Fibroblast of mammary gland (primary cell): Measurements from ENCODE around the gene DISC1.

Source experiments
- DNase-seq: peaks from one replicate; pipeline ENCODE4 v3.0.0-alpha.2; 2010; ENCODE audit warnings: low read depth
- H3K4me3 ChIP-seq: 2 replicates; pipeline ENCODE4 v1.5.1; 2011; ENCODE audit warnings: low read depth, mild to moderate bottlenecking, low read length, moderate library complexity; ENCODE audit not compliant: control insufficient read depth
- CTCF ChIP-seq: conservative IDR thresholded peaks from 2 replicates; pipeline ENCODE4 v1.5.1; 2011; ENCODE audit warnings: low read depth, low read length, inconsistent platforms; ENCODE audit not compliant: control insufficient read depth, insufficient read depth

The DISC1 gene

GRCh38 chr1:231678011-231678432 lies 51.4 kb downstream of the DISC1 start:
- DNase-seq, result no peak

GRCh38 chr1:231679109-231679508 lies 52.5 kb downstream of the DISC1 start:
- H3K4me3 ChIP-seq, result no peak overlapping the region
- no peak for DNase-seq
- no peak for TF ChIP-seq CTCF

More at GRCh38 chr1:231678011-231678432, 51.4 kb downstream of the DISC1 start:
- no peak for TF ChIP-seq CTCF
- H3K4me3 ChIP-seq, result no peak overlapping the region

GRCh38 chr1:231681006-231681405 lies 54.4 kb downstream of the DISC1 start:
- no peak for TF ChIP-seq CTCF
- H3K4me3 ChIP-seq, result no peak overlapping the region

DNA sequence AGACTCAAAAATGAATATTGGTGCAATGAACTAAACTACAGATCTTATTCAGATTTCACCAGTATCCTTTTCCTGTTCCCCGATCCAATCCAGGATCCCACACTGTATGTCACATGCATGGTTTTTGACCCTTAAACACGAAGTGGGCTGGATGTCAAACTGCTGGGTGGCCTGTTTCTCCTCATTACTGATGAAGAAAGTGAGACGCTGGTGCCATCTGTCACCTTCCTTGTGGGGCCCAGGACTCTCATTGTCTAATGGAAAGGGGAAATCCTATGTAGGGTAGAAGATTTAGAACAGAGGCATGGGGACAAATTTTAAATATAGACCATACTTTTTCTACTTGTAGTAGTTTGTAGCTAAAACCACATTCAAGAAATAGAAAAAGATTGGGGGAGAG lies 56.2 kb downstream of the DISC1 start:
- H3K4me3 ChIP-seq, result no peak overlapping the region
- no peak for TF ChIP-seq CTCF
- DNase-seq, result no peak

More at GRCh38 chr1:231681006-231681405, 54.4 kb downstream of the DISC1 start:
- no peak for DNase-seq

DNA sequence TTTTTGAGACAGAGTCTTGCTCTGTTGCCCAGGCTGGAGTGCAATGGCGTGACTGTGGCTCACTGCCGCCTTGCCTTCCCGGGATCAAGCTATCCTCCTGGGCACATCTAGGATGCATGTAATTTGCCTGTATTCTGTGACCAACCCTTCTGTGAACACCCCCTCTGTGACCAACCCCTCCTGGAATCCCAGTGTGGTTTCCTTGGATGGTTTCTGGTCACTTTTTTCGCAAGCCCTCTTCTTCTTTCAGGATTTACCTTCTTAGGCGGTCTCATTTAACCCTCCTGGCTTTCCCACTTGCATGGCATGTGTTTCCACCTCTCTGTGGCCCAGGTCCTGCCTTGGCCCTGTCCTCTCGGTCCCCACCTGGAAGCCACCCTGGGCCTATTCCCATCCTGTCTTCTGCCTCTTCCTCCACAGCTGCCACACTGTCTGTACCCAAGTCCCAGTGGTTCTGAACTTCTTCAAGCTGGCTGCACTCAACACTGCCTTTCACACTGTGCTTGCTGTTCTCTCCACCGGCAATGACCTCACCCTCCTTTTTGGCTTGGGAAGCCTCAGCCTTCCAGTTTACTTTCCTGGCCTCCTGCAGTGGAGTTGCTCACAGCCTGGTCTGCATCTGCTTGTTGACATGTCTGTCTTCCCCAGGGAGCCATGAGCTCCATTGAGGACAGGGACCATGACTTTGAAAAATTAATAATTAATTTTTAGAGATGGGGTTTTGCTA lies 57.0 kb downstream of the DISC1 start:
- DNase-seq, result no peak
- no peak overlapping the region for H3K4me3 ChIP-seq
- TF ChIP-seq CTCF, result no peak

DNA sequence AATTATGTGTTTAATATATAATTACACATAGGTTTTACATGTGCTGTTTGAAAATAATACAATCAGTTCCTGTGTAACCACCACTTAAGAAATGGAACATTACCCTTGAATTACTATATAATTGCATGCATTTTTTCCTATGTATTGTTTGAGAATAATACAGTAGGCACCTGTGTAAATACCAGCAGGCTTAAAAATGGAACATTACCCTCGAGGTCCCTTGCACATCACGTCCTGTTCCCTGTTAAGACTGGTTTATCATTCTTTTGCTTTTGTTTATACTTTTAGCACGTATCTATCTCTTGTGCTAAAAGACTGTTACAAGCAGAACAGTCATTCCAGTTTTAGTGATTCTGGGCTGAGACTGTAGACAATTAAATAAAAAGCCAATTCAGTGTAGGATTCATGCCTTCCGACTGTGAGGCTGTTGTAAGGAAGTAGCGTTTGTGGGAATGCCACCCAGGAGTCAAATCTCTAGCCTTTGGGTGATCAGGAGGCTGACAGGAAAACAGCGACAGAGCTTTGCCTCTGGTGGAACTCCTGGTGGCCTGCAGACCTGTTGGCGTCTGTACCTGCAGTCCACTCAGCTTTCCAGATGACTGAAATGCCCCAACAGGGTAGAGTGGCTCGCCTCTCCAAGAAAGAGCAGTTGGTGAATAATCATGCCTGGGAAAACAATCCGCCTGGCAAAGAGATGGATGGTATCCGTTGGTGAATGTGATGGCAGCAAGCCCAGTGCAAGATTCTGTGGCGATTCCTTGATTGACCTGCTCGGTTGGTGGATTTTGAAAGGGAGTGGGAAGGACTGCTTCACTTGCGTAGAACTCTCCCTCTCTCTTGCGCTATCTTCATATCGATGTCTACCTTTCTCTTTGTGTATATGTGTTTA lies 58.0 kb downstream of the DISC1 start:
- TF ChIP-seq CTCF, result no peak
- H3K4me3 ChIP-seq, result no peak overlapping the region
- DNase-seq, result no peak
